SH-SY5Y (cell line): ENCODE data around the gene TBC1D22A.

Experiments
- GATA2 ChIP-seq: IDR thresholded peaks from 2 replicates; pipeline ENCODE4 v1.6.1; 2011; ENCODE audit warnings: mild to moderate bottlenecking, low read depth, low read length
- GATA3 ChIP-seq: IDR thresholded peaks from 2 replicates; pipeline ENCODE4 v1.6.1; 2011; ENCODE audit warnings: low read depth, mild to moderate bottlenecking, low read length, moderate library complexity

TBC1D22A gene

DNA sequence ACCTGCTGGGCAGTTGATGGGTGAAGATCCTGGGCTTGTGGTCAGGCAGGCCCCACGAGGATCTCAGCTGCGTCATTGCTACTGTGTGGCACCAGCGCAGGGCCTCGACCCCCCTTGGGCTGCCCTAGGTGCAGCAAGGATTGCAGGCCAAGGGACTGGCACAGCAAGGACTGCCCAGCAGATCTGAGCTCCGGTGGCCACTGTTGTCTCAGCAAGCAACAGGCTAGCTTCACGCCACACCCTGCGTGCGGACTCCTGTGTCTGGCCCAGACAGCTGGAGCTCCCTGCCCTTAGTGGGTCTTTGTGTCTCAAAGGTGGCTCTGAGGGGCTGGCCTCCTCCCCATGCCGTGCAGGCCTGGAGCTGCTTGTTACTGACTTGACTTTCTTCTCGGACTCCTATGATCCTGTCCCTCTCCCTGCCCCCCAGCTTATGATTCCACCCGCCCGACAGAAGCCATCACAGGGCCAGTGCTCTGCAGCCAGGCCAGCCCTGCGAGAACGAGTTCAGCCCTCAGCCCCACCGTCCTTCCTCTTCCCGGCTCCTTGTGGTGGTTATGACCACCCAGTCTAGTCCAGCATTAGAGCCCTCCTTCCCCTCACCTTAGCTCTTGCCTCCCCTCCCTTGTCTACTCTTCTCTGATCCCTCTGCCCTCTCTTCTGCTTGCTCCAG is 295.6 kb downstream of the TBC1D22A start:
- TF ChIP-seq GATA3 (no peak), GATA2 (no peak)

DNA sequence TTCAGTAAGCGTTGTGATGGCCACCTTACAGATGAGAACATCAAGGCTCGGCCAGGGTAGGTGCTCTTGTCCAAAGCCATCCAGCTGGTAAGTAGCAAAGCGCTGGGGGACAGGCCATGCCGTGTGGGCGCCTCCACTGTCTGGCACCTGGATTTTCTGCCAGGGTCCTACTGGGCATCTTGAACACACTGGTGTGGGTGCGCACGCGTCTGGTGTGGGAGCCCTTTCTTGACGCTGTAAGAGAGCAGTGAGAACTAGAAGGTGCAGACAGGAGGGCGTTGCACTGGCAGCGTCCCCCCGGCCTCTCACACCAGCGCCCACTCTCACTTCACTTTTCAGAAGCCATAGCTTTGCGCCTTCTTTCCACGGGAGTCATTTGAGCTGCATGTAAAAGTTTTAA is 296.6 kb downstream of the TBC1D22A start:
- TF ChIP-seq GATA3 (no peak), GATA2 (no peak)

DNA sequence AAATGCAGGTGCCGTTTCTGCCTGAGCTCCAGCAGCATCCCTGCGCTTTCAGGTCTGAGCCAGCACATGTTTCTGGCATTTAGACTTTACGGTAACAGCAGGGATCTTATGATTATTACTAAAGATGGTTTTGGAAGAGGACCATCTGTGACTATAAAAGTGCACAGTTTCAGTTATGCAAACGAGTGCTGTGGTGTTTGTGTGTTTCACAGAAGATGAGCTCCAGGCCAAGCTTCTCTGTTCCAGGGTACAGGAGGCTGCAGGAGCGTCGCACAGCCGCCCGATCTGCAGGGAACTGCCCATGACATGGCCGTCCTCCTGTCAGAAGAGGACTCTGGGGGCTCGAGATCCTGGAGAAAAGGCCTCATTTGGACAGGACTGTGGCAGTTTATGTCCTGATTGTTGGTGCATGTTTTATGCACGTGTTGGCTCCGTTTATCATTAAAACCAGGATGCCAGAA is 297.3 kb downstream of the TBC1D22A start:
- no peak for TF ChIP-seq GATA2
- TF ChIP-seq GATA3 = no peak

DNA sequence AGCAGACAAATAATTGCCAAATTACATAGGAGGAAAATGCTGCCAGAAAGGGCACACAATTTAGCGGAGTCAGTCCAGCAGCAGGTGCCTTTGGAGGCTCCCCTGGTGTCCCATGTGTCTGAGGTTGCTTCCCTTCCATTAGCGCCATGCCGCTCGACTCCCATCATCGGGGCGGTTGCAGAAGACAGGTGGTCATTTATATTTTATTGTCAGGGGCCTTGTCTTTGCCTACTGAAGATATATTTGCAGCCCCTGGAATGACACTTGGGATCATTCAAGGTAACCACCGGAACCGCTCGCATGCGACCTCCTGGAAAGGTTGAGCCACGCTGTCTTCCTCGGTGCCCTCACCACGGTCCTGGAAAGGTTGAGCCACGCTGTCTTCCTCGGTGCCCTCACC is 298.3 kb downstream of the TBC1D22A start:
- TF ChIP-seq GATA2 (no peak), GATA3 (no peak)

DNA sequence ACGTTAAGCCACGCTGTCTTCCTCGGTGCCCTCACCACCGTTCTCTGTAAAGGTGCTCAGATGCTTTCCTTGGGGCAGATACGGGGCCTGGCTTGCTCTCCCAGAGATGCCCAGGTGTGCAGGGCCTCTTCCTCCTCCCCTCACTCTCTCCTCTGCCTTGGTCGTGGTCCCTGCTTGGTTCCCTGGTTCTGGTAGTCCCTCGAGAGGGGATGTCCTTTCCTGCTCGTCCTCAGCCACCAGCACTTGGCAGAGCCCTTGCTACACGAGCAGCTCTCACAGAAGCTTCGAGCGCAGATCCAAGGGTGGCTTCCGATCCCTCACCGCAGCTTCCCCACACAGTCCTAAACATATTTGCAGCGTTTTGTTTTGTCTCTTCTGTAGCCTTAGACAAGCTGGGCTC is 298.8 kb downstream of the TBC1D22A start:
- TF ChIP-seq GATA2 = no peak
- no peak for TF ChIP-seq GATA3

DNA sequence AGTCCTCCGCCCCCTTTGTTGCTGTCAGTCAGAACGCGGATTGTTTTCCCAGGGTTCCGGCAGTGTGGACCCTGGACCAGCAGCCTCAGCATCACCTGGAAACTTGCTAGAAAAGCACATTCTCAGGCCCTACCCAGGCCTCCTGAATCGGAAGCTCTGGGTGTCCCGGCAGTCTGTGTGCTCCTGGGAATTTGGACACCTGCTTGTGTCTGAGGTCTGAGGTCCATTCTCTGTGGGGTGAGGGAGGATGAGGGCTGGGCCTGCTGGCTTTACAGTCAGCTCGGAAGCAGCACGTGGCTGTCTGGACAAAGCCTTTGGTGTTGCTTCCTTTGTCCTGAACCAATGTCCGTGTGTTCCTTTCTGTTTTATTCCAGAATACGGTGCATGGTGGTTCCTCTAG is 299.7 kb downstream of the TBC1D22A start:
- no peak for TF ChIP-seq GATA3
- TF ChIP-seq GATA2 = no peak

DNA sequence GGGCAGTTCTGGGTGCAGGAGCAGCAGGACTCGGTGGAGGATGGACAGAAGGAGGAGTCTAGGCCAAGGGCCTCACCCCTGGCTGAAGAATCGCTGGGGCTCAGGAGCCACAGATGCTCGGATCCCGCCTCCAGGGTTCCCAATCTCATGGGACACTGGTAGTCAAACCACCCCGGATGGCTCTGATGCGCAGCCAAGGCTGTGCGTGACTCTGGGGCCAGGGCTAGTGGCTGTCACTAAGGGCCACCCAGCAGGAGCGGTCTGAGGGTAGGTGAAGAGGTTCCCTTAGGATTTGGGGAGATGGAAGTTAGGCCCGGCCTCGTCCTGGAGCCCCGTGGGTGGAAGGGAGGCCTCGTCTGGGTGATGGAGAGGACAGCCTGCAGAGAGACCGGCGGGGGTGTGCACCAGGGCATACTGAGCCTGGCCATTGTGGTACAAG is 300.6 kb downstream of the TBC1D22A start:
- no peak for TF ChIP-seq GATA3
- TF ChIP-seq GATA2 = no peak

DNA sequence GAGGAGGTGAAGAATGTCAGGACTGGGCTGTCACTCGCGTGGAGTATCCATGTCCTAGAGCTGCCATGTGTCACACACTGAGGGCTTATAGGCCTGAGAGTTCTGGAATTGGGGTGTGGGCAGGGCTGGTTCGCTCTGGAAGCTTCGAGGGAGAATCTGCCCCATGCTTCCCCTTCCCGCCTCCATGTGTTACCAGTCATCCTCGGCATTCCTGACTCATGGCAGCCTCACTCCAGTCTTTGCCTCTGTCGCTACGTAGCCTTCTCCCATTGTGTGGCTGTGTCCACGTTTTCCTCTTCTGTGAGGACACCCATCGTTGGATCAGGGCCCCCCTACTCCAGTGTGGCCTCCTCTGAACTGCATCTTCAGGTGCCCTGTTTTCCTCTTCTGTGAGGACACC is 301.2 kb downstream of the TBC1D22A start:
- no peak for TF ChIP-seq GATA3
- no peak for TF ChIP-seq GATA2

DNA sequence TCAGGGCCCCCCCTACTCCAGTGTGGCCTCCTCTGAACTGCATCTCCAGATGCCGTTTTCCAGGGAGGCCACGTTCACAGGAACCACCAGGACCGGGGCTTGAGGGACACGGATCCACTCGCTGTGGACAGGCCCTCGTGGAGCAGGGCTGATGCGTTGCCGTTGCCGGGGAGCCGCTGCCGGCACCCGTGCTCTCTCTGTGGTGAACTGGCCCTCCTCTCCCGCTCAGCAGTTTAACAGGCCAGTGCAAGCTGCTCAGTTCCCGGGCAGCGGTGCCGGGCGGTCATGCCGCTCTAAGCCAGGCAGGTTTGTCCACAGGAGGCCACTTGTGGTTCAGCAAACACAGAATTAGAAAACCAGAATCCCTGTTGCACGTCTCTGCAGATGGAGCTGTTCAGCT is 301.6 kb downstream of the TBC1D22A start:
- no peak for TF ChIP-seq GATA2
- TF ChIP-seq GATA3 = no peak

DNA sequence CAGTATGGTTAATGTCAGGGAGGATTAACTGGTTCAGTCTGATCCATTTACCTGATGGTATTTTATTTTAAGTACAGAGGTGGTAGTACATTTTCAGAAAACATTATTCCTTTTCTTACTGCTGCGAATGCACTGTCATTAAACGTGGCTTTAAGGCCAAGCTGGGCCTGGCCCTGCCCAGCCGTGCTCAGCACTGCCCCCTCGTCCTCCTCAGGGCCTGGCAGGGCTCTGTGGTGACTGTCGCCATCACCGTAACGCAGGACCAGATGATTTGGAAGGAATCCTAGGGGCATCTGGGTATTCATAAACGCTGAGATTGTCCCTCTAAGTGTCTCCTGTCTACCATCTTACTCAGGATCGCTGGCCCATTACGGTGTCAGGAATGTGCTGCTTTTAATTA is 302.0 kb downstream of the TBC1D22A start:
- TF ChIP-seq GATA3 (no peak), GATA2 (no peak)

DNA sequence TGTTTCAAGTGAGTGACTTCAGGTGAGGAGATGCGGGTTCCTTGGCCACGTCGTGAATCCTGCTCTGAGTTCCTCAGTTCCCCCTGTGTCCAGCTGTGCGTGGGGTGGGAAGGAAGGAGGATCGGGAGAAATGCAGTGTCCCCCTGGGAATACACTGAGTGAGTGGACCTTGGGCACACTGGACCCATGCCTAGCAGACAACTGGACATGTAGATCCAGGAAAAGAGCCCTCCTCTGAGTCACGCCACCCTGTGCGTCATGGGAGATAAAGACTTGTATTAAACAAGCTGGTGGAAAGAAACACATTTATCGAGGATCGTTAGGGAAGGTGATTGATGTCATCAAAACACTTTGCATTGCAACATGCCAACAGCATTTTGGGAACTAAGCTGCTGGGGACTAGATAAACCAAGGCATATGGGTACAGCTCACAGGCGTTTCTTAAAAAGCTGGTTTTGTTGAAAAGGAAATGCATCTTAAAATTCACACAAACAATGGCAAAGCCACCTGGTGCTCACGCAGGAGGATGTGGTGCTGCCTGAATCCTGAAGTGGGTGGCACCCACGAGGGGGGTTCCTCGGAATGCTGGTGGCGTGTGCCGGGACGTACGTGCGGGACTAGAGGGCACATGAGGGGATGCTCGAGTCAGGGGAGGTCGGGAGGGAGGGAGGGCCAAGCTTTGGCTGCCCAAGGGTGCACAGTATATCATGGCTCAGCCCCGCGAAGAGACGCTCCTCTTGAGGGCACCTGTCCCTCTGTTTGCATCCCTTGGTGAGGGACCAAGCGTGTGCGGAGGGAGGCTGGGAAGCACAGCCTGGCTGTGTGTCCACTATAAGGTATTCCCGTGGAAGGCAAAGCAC is 303.5 kb downstream of the TBC1D22A start:
- TF ChIP-seq GATA3 (no peak), GATA2 (no peak)

DNA sequence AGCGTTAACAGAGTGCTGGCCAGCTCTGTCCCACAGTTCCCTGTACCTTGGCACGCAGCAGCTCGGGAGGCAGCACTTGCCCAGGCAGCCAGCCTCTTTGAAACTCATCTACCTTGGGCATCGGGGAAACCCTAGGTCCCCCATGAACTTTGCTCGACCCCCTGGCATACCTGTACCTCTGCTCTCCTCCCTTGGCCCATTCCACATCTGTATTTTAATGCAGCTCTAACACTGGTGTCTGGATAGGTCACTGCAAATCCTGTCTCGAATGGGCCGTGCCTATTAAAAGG is 304.1 kb downstream of the TBC1D22A start:
- TF ChIP-seq GATA2 (no peak), GATA3 (no peak)

DNA sequence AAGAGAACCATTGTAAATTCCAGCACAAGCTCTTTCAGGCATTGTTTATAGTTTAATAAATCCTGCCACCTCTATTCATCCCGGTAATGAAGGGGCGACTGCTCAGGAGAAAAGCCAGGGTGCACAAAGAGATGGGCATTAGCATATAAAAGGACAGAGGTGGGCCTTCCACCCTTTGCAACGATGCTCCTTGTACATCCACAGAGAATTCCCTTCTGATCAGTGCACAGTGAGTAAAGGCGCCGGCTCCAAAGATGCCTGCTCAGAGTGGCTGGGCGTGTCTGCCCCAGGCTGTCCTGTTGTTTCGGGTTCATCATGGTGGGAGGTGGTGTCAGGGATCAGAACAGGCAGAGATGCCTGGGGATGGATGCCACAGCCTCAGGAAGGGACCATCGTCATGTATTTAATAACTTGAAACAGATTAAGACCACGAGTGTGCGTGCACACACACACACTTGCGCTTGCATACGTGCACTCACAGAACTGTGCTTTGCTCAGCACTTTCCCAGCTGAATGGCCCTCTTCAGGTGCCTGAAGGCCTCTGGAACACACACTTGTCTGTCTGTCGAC is 305.0 kb downstream of the TBC1D22A start:
- no peak for TF ChIP-seq GATA2
- TF ChIP-seq GATA3 = no peak

DNA sequence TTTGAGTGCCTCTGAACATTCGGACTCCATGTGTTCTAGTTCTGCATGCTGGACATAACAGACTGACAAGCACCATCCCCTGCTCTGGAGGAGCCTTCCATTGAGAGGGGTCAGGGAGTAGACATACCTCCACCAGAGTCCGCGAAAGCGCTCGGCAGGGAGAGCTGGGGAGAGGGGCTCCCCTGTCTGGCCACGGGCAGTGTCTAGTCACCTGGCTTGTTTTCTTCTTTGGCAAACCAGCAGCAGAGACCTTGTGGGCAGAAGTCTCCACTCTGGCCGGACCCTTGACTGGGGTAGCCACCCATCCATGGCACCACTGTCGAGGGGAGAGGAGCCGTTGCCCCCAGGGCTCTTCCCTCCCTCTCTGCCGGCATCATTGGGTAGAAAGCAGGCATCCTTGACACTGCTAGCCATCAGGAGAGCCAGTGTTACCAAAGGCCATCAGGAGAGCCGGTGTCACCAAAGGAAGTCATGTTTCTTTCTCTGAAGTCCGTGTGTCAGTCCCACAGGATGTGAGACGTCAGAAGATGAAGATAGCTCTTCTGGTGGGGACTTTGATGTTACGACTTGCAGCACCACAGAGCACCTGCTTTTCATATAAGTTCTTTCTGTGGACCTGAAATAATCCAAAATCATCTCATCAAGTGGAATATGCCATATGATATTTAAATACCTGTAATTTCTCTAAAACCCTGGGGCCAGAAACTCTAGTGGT is 305.6 kb downstream of the TBC1D22A start:
- TF ChIP-seq GATA2 (no peak), GATA3 (no peak)

DNA sequence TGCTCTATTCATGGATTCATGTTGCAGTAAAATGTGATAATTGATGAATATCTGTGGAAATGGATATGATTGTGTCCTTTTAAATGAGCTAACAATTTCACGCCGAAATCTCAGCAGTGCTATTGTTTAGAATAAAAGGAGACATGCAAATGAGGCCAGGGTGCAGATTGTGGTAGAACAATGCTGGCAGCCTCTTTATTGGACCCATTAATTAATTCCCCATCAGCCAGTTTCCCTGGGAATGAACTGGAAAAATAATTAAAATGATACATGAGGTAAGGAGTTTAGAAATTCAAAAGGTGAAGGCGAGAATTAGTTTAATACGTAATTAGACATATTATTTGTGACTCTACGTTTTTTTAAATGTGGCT is 306.2 kb downstream of the TBC1D22A start:
- no peak for TF ChIP-seq GATA2
- TF ChIP-seq GATA3 = no peak
